ENCODE measurements around the gene MYH14. TPM values are rescaled to one million over a fixed set of nuclear protein-coding genes. Genes with fewer than 3 reads are reported as not detected.

MYH14 gene
- total RNA-seq, 4 donors from 2014 or later = 8.0 to 12.8 (median 10.3) TPM

DNA sequence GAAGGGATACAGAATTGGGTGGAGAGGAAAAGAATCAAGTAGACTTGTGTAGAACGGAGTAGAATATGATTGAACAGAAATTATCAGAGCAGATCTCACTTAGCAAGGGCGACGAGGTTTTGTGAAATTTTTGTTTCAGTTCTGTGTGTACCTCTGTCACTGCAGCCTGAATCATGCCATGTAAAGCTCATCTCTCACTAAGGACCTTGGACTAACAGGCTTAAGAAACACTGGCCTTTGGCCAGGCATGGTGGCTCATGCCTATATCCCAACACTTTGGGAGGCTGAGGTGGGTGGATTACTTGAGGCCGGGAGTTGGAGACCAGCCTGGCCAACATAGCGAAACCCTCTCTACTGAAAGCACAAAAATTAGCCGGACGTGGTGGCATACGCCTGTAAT is 62.6 kb downstream of the MYH14 start:
- TF ChIP-seq, protein P1, sequence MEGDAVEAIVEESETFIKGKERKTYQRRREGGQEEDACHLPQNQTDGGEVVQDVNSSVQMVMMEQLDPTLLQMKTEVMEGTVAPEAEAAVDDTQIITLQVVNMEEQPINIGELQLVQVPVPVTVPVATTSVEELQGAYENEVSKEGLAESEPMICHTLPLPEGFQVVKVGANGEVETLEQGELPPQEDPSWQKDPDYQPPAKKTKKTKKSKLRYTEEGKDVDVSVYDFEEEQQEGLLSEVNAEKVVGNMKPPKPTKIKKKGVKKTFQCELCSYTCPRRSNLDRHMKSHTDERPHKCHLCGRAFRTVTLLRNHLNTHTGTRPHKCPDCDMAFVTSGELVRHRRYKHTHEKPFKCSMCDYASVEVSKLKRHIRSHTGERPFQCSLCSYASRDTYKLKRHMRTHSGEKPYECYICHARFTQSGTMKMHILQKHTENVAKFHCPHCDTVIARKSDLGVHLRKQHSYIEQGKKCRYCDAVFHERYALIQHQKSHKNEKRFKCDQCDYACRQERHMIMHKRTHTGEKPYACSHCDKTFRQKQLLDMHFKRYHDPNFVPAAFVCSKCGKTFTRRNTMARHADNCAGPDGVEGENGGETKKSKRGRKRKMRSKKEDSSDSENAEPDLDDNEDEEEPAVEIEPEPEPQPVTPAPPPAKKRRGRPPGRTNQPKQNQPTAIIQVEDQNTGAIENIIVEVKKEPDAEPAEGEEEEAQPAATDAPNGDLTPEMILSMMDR (IDR thresholded peaks at IDR 0.05) = no peak
- DNase-seq (ENCODE audit: low spot score) (no peak), ATAC-seq (ENCODE audit: low FRiP score) (no peak)

DNA sequence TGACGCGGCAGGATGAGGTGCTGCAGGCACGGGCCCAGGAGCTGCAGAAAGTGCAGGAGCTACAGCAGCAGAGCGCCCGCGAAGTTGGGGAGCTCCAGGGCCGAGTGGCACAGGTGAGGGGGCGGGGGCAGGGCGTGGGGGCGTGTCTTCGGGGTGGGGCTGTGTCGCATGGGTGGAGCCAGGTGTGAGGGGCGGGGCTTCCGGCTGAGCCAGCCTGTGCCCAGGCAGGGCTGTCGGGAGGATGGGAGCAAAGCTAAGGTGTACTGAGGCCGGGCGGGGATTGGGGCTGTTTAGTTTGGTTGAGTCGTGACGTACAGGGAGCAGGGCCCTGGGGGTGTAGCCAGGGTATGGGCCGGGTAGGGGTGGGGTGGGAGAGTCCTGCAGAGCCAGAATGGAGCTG is 63.5 kb downstream of the MYH14 start:
- TF ChIP-seq, protein P1 (IDR thresholded peaks at IDR 0.05) = no peak
- ATAC-seq (ENCODE audit: low FRiP score) = no peak
- no peak for DNase-seq (ENCODE audit: low spot score)

- TF ChIP-seq, protein P1 (IDR thresholded peaks at IDR 0.05) = no peak
- no peak for ATAC-seq (ENCODE audit: low FRiP score)
- DNase-seq (ENCODE audit: low spot score) = no peak
Measured at GRCh38 chr19:50268041-50268440, 64.6 kb downstream of the MYH14 start.

GRCh38 chr19:50268501-50268900 is 65.1 kb downstream of the MYH14 start:
- TF ChIP-seq, protein P1 (IDR thresholded peaks at IDR 0.05) = no peak
- no peak for ATAC-seq (ENCODE audit: low FRiP score)

GRCh38 chr19:50269653-50270052 is 66.2 kb downstream of the MYH14 start:
- ATAC-seq (ENCODE audit: low FRiP score) (no peak), DNase-seq (ENCODE audit: low spot score) (no peak)
- TF ChIP-seq, protein P1 (IDR thresholded peaks at IDR 0.05) = no peak

More at GRCh38 chr19:50268501-50268900, 65.1 kb downstream of the MYH14 start:
- DNase-seq (ENCODE audit: low spot score) = no peak

- TF ChIP-seq, protein P1 (IDR thresholded peaks at IDR 0.05) = no peak
- DNase-seq (ENCODE audit: low spot score) (no peak), ATAC-seq (ENCODE audit: low FRiP score) (no peak)
Measured at GRCh38 chr19:50272263-50272897, 69.0 kb downstream of the MYH14 start.

DNA sequence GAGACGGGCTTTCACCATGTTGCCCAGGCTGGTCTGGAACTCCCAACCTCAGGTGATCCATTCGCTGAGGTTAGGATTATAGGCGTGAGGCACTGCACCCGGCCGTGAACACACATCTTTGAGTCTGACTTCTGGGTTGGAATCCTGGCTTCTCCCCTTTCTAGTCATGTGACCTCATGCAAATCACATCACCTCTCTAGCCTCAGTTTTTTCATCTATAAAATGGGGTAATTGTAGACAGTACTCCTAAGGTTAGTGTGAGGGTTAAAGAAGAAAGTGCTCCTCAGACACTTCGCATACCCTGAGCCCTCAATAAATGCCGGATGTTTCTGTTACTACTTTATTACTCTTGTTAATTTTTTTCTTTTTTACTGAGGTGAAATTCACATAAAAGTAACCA is 70.4 kb downstream of the MYH14 start:
- DNase-seq (ENCODE audit: low spot score) = no peak
- TF ChIP-seq, protein P1 (IDR thresholded peaks at IDR 0.05) = no peak
- no peak for ATAC-seq (ENCODE audit: low FRiP score)

All from omental fat pad (tissue), 4 donors.